Rectal smooth muscle tissue (tissue), 1 donor: ENCODE measurements around the gene KCTD10.

Source experiments
- H3K27ac ChIP-seq: one replicate; pipeline ENCODE4 v1.7.0; 2013; ENCODE audit warnings: low read depth, low read length, inconsistent platforms
- H3K27me3 ChIP-seq: one replicate; pipeline ENCODE4 v1.7.0; 2013; ENCODE audit warnings: low read length; ENCODE audit not compliant: control insufficient read depth, insufficient read depth
- H3K36me3 ChIP-seq: one replicate; pipeline ENCODE4 v1.7.0; 2013; ENCODE audit warnings: low read length; ENCODE audit not compliant: control insufficient read depth, insufficient read depth
- H3K4me1 ChIP-seq: one replicate; pipeline ENCODE4 v1.7.0; 2013; ENCODE audit warnings: low read length; ENCODE audit not compliant: control insufficient read depth, insufficient read depth
- H3K4me3 ChIP-seq: one replicate; pipeline ENCODE4 v1.7.0; 2013; ENCODE audit warnings: low read length
- H3K9ac ChIP-seq: one replicate; pipeline ENCODE4 v1.7.0; 2013; ENCODE audit warnings: low read length

The KCTD10 gene

GRCh38 chr12:109477185-109477962 lies at the start of gene KCTD10, which contains the start of gene UBE3B:
TSS of gene KCTD10 (minus strand) at chr12:109477300. CDS start at chr12:109477262, 38 bp downstream.
TSS of gene UBE3B (plus strand) at chr12:109477634. CDS start at chr12:109483552, 5,918 bp downstream.
- peaks cover 17% of the 10 kb centered on the region for H3K4me1 ChIP-seq
- H3K27ac ChIP-seq, result peak within 1 kb of the TSS; percentile 98
- peak within 1 kb of the TSS; percentile 88 for H3K9ac ChIP-seq
- no peaks in the 10 kb centered on the region for H3K27me3 ChIP-seq
- H3K36me3 ChIP-seq, result no peaks in the 10 kb centered on the region
- peak within 1 kb of the TSS; percentile 94 for H3K4me3 ChIP-seq

GRCh38 chr12:109525279-109525585 lies 48.1 kb upstream of the KCTD10 start:
- Histone ChIP-seq H3K4me3 (no peak overlapping the region), H3K27me3 (no peaks in the 10 kb centered on the region), H3K9ac (no peak overlapping the region), H3K36me3 (peaks cover 50% of the 10 kb centered on the region), H3K4me1 (peaks cover 4% of the 10 kb centered on the region), H3K27ac (no peak overlapping the region)

GRCh38 chr12:109524466-109525278 lies 47.6 kb upstream of the KCTD10 start:
- H3K27ac ChIP-seq, result no peak overlapping the region
- H3K4me3 ChIP-seq, result no peak overlapping the region
- H3K4me1 ChIP-seq, result peaks cover 4% of the 10 kb centered on the region
- H3K36me3 ChIP-seq, result peaks cover 48% of the 10 kb centered on the region
- no peak overlapping the region for H3K9ac ChIP-seq
- H3K27me3 ChIP-seq, result no peaks in the 10 kb centered on the region

DNA sequence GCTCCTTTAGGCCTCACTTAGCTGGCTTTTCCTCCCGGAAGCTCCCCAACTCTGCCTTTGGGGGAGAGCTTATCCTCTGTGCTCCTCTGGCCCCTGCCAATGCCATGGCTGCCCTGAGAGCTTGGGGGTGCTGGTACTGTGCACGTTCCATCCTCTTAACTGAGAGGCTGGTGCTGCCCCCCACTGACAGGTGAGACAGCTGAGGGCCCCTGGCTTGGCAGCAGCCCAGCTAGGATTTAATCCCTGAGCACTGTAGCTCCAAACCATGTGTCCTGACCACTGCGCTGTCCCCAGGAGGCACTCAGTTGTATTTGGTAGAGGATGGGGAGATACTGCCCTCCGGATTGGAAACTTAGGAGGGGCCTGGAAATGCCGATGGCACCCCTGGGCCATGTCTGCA lies 46.4 kb upstream of the KCTD10 start:
- H3K9ac ChIP-seq, result no peak overlapping the region
- no peak overlapping the region for H3K27ac ChIP-seq
- peaks cover 51% of the 10 kb centered on the region for H3K36me3 ChIP-seq
- peaks cover 4% of the 10 kb centered on the region for H3K4me1 ChIP-seq
- no peaks in the 10 kb centered on the region for H3K27me3 ChIP-seq
- H3K4me3 ChIP-seq, result no peak overlapping the region

- peaks cover 4% of the 10 kb centered on the region for H3K4me1 ChIP-seq
- H3K4me3 ChIP-seq, result no peak overlapping the region
- no peak overlapping the region for H3K27ac ChIP-seq
- H3K9ac ChIP-seq, result no peak overlapping the region
- no peaks in the 10 kb centered on the region for H3K27me3 ChIP-seq
- H3K36me3 ChIP-seq, result peaks cover 53% of the 10 kb centered on the region
These were observed 46.0 kb upstream of the KCTD10 start for GRCh38 chr12:109523071-109523470.

- Histone ChIP-seq H3K27me3 (no peaks in the 10 kb centered on the region), H3K36me3 (peaks cover 57% of the 10 kb centered on the region), H3K4me1 (peaks cover 4% of the 10 kb centered on the region), H3K27ac (no peak overlapping the region), H3K4me3 (no peak overlapping the region), H3K9ac (no peak overlapping the region)
These were observed 44.7 kb upstream of the KCTD10 start for GRCh38 chr12:109521831-109522230.

- Histone ChIP-seq H3K27me3 (no peaks in the 10 kb centered on the region), H3K9ac (no peak overlapping the region), H3K4me1 (peaks cover 4% of the 10 kb centered on the region), H3K36me3 (peaks cover 55% of the 10 kb centered on the region), H3K27ac (no peak overlapping the region), H3K4me3 (no peak overlapping the region)
These were observed 42.7 kb upstream of the KCTD10 start for GRCh38 chr12:109519787-109520186.

GRCh38 chr12:109518820-109519665 lies 41.9 kb upstream of the KCTD10 start:
- Histone ChIP-seq H3K36me3 (peaks cover 52% of the 10 kb centered on the region), H3K27me3 (no peaks in the 10 kb centered on the region), H3K4me3 (no peak overlapping the region), H3K4me1 (peaks cover 4% of the 10 kb centered on the region), H3K9ac (no peak overlapping the region), H3K27ac (no peak overlapping the region)

- Histone ChIP-seq H3K9ac (no peak overlapping the region), H3K4me1 (no peaks in the 10 kb centered on the region), H3K36me3 (peaks cover 50% of the 10 kb centered on the region), H3K27me3 (no peaks in the 10 kb centered on the region), H3K4me3 (no peak overlapping the region), H3K27ac (no peak overlapping the region)
These were observed 40.5 kb upstream of the KCTD10 start for GRCh38 chr12:109517619-109518018.

- H3K27me3 ChIP-seq, result no peaks in the 10 kb centered on the region
- no peak overlapping the region for H3K9ac ChIP-seq
- no peak overlapping the region for H3K27ac ChIP-seq
- peaks cover 60% of the 10 kb centered on the region for H3K36me3 ChIP-seq
- H3K4me3 ChIP-seq, result no peak overlapping the region
- H3K4me1 ChIP-seq, result no peaks in the 10 kb centered on the region
These were observed 36.9 kb upstream of the KCTD10 start for GRCh38 chr12:109513977-109514376.

DNA sequence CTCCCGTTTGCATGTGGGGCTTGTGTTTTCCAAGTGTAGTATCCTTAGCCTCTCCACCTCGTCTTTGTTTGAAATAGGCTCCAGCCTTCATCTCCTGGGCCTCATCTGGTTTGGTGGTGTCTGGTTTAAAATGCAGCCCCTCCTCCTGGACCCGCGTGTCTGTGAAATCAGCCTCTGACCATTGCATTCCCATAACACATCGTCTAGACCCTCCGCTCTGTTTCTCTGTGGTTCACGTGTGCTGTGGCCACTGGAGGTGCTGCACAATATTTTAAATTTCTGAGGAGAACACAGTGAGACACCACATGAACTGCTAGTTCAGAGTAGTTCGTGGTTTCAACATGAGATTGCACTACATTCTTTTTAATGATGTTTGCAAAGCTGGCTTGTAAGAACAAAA lies 36.0 kb upstream of the KCTD10 start:
- Histone ChIP-seq H3K27ac (no peak overlapping the region), H3K9ac (no peak overlapping the region), H3K4me1 (no peaks in the 10 kb centered on the region), H3K27me3 (no peaks in the 10 kb centered on the region), H3K36me3 (peaks cover 59% of the 10 kb centered on the region), H3K4me3 (no peak overlapping the region)

GRCh38 chr12:109512608-109513007 lies 35.5 kb upstream of the KCTD10 start:
- Histone ChIP-seq H3K9ac (no peak overlapping the region), H3K27ac (no peak overlapping the region), H3K4me3 (no peak overlapping the region), H3K4me1 (no peaks in the 10 kb centered on the region), H3K36me3 (peaks cover 60% of the 10 kb centered on the region), H3K27me3 (no peaks in the 10 kb centered on the region)
